GM21723 (cell line): ENCODE measurements around the gene CCL21.
A peak's percentile ranks its signal among the peaks of the same experiment; 100 is the strongest.

Experiments used
- ATAC-seq: cut with Tn5 transposase; IDR thresholded peaks from one replicate; pipeline ENCODE4 v1.9.1; 2021; ENCODE audit warnings: mild to moderate bottlenecking, moderate library complexity; ENCODE audit not compliant: unreplicated experiment

The CCL21 gene

DNA sequence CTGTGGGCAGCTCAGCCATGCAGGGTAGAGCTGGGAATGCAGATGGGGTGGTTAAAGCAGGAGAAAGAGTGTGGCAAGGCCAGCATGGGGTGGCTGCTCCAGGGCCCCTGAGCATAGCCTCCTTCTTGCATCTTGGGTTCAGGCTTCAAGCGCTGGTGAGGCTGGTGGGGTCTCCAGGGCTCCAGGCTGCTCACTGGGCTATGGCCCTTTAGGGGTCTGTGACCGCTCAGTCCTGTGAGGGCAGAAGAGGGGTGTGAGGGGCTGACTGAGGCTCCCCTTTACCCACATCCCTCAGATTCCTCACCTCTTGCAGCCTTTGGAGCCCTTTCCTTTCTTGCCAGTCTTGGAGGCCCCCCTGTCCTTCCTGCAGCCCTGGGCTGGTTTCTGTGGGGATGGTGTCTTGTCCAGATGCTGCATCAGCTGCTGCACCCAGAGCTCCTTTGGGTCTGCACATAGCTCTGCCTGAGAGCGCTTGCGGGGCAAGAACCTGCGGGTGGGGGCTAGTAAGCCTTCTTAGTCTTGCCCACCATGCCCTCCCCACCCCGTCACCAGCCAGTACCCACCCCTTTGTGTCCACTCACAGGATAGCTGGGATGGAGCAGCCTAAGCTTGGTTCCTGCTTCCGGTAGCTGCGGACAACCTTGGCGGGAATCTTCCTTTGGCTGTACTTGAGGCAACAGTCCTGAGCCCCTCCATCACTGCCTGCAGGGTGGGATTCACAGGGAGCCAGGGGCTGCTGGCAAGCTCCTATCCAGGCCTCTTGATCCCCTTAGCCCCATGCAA is 549 bp downstream of the CCL21 start:
- ATAC-seq, result no peak

DNA sequence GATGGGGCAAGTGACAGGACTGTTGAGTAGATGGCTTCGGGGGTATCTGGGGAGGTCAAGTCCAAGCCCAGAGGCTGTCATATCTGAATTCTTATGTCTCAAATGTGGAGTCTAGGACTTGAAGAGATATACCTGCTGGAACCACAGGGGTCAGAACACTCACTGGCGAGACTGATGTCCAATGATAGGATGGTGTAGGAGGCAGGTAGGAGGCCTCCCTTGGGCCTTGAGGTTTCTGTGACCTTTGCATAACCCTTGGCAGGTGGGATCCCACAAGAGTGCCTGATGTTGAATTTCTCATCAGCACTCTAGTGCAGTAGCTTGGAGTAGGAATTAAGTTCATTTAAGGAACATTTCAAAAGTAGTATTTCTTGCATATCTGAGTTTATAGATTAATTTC is 2.8 kb downstream of the CCL21 start:
- ATAC-seq, result no peak

DNA sequence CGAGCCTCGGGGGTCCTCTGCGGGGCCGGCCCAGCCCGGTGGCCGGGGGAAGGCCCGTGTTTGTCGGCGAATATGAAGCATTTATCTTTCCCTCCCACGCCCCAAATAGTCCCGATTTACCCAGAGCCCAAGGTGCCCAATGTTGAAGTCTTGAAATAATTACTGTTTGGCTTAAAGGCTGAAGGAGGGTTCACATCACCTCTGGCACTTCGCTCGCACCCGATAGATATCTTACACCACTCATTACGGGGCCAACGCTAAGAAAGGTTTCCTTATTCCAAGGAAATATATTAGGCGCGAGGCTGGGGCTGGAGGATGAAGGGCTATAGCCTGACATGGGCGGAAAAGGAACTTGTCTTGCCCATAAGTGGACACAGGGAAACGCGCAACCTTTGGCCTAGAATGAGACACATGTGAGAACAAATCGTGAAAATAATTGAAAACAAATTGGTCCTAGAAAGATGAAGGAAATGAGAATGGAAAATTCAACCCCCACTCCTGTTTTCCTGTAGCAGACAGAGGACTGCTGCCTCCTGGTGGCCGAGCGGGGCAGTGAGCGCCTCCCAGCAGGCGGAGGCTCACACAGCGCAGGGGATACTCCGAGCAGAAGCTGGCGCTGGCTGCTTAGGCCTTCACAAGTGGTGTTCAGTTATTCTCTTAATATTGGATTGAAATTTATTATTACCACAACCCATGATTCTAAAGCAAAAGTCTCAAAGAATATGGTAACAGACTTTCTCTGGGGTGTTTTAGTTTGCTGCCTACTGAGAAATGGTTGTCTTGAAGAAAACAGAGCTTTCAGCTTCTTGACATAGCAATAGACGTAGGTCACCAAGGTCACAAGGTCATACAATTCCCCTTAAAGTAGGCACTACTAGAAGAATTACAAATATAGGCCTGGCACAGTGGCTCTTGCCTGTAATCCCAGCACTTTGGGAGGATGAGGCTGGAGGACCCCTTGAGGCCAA is 7.9 kb downstream of the CCL21 start:
- peak; percentile 80 for ATAC-seq

GRCh38 chr9:34701023-34701768 is 8.7 kb downstream of the CCL21 start:
- peak; percentile 61 for ATAC-seq

DNA sequence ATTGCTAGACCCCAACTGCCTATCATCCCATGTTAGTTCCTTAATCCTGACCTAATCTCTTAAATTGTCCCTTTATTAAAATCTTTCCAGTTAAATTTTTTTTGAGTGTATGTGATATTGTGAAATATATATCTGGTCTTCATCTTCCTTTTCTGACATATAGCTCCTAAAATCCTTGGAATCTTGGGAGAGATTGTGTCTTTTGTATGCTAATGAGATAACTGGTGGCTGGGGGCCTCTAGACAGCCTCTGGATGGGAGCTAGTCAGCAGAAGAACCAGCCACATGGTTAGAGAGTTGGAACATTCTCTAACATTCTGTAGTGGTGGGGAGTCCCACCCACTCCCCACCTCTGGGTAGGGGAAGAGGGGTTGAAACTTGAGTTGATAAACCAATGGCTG is 15.1 kb downstream of the CCL21 start:
- ATAC-seq, result no peak

- ATAC-seq, result no peak
Measured at GRCh38 chr9:34693560-34693959, 16.4 kb downstream of the CCL21 start.

GRCh38 chr9:34691936-34692315 is 18.0 kb downstream of the CCL21 start:
- no peak for ATAC-seq

GRCh38 chr9:34690983-34691935 is 18.7 kb downstream of the CCL21 start, which contains the start of gene CCL19:
Gene CCL19 (minus strand): TSS chr9:34691276. CDS start chr9:34691139, 137 bp downstream.
- ATAC-seq, result no peak

DNA sequence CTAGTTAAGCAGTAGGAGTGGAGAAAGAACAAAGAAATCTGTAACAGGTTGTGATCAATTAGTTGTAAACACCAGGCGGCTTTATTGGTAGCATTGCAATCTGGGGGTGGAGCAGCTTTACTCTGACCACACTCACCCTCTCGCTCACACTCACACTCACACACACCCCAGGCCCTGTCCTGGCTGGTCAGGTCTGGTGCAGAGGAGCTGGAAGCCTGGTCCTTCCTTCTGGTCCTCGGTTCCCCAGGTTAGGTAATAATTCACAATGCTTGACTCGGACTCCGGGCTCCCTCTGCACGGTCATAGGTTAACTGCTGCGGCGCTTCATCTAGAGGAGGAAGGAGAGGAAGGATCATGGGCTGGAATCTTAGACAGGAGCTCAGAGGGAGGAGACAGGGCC is 20.4 kb downstream of the CCL21 start:
- no peak for ATAC-seq

GRCh38 chr9:34689116-34689470 is 20.8 kb downstream of the CCL21 start:
- no peak for ATAC-seq

DNA sequence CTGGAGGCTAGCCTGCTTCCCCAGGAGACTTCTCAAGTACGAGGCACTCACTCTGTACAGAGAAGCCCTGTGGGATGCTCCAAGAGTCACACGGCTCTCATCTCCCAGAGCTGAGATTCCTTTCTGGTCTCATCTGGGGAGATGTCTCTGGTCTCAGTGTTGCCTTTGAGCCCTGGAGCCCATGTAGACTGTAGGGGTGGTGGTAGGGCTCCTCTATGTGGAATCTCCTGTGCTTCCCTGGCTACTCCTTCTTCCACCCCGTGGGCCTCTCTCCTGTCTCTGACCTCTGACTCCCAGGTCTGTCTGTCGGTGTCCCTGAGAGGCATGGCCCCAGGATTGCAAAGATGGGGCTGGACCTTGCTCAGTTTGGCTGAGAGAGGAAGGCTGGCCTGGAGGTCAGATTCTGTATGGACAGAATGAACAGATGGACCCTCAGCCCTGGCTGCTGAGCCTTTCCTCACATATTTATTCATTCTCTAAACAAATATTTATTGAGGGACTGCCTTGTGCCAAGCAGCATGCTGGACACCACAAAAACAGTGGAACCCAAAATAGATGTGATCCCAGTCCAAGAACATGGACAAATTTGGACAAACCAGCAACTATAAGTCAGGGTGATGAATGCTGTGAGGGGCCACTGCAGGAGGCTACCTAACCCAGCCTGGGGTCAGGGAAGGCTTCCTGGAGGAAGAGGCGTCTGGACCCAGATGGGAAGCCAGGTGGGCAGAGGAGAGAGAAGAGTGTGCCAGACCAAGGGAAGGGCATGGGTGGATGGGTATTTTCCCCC is 21.4 kb downstream of the CCL21 start:
- ATAC-seq, result no peak

DNA sequence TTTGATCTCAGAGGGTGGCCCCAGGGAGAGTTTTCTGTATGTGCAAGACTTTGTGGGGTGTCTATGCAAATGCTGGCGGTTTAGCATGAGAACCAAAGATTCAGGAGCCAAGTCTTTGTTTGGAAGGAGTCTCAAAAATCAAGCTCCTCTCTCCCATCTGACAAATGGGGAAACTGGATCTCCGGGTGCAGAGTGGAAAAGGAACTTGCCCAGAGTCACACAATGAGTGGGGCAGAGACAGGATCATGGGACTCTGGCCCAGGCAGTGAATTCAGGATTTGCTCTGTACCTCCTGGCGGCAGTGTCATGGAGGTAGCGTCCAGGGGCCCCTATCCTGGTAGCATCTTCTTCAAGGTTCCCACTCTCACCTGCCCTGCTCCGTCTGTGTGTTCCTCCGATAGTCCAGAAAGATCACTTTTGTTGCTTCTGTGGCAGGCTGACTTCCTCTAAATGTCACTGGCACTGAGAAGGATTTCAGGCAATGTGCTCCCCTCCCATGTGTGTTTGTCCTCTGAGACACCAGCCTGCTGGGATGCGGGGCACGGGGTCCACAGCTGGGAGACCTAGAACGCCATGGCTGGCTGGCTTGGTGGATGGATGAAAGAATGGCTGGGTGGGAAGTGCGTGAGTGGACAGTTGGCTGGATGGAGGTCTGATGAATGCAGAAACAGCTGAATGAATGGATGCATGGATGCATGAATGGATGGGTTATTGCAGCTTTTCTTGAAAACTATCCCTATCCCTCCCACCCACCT is 22.5 kb downstream of the CCL21 start:
- ATAC-seq, result no peak

DNA sequence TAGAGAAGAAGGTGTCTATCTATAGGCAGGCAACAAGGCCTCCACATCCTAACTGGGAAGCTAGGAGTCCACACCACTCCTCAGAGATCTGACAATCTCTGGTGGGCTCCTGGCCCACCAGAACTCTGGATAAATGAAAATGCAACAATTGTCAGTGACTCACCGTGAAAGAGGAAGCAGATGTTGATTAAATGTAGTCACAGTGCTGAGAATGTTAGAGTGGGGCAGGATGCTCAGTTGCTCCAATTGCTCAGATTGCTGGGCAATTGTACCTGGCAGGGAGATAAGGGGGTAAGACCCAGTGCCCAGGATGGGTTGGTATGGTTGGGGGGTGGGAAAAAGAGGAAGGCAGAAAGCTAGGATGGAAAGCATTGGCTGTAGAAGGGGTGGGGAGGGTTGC is 23.2 kb downstream of the CCL21 start:
- no peak for ATAC-seq

DNA sequence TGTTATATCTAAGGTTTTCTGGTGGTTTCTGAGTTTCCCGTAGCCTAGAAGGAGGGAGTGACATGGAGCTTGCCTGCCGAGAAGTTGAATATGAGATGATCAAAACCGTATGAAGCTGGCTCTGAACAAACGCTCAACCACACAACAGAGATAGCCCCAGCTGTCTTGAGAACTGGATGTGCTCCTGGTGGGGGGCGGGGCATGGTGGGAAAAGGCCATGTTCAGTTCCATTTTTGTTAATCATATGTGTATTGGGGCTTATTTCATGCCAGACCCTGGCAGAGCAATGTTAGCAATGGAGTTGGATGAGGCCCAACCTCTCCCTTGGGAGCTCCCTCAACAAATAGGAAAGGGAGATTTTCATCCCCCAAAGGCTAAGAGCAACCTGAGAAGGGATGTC is 23.7 kb downstream of the CCL21 start:
- no peak for ATAC-seq

DNA sequence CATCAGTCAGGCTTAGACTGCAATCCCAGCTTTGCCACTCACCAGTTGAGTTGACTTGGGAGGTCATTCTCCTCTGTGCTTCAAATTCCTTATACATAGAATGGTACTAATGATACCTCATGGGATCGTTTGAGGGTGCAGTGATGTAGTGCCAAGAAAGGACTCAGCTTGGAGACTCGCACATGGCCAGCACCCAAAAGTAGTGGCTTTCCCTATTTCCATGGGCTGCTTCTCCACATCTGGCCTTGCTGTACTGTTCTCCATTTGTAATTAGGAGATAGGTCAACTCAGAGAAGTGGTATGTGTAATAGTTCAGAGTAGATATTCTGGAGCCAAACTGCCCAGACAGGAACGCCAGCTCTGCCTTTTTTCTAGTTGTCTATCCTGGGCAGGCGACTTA is 24.3 kb downstream of the CCL21 start:
- no peak for ATAC-seq

DNA sequence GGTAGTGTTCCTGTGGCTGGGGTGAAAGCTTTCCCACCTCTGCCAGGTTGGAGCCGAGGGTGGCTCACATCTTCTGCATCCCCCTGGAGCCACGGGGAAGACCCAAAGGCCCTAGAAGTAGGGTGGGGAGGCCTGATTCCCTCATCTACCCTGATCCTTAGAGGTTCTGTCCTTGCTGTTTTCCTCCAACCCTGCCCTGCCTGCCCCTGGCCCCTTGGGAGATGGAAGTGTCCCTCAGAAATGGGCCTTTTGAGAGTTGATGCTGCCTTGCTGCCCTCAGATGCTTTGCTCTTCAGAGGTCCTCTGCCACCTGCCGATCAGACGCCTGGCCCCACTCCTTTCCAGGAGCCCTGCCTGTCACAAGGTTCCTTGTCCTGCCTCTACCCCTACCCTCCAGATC is 25.1 kb downstream of the CCL21 start:
- ATAC-seq, result no peak

- ATAC-seq, result no peak
Measured at GRCh38 chr9:34684145-34684544, 25.8 kb downstream of the CCL21 start.

DNA sequence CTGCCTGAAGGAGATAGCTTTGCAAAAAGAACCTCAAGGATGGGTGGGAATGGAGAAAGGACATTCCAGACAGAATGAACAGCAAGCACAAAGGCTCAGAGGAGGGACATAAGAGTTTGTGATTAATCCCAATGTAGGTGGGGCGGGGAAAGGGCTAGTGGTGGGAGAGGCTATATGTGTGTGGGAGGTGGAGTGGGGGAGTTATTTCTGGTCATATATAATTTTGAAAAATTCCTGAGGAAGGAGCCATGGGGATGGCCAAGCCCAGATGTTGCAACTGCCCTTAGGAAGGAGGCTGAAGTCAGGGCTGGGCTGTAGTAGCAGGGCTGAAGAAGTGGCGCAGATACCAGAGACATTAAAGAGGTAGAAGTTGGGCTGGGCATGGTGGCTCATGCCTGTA is 34.1 kb downstream of the CCL21 start:
- no peak for ATAC-seq
